ENCODE data around the gene SUMO3.

GRCh38 chr21:44867464-44867863 lies 49.6 kb upstream of the SUMO3 start:
- TF ChIP-seq CBFB (CRISPR knock-in tag; IDR thresholded peaks at IDR 0.05; ENCODE audit: low read depth), result no peak
- TF ChIP-seq CTCF (IDR thresholded peaks at IDR 0.05), result no peak
- no peak for TF ChIP-seq JUN (CRISPR knock-in tag; IDR thresholded peaks at IDR 0.05)
- TF ChIP-seq MAX (CRISPR knock-in tag; IDR thresholded peaks at IDR 0.05), result no peak
- no peak for TF ChIP-seq PRDM15 (CRISPR knock-in tag; IDR thresholded peaks at IDR 0.05)
- no peak for TF ChIP-seq ZNF317 (CRISPR knock-in tag; IDR thresholded peaks at IDR 0.05; ENCODE audit: borderline replicate concordance, low read depth)
